IPS-18a (cell line): ENCODE data around the gene NCKAP5.

ENCODE experiments used
- H3K27ac ChIP-seq: one replicate; pipeline ENCODE4 v1.5.1; 2013; ENCODE audit warnings: low read length
- H3K27me3 ChIP-seq: one replicate; pipeline ENCODE4 v1.6.1; 2013; ENCODE audit warnings: mild to moderate bottlenecking, low read length; ENCODE audit not compliant: control insufficient read depth, insufficient read depth
- H3K36me3 ChIP-seq: one replicate; pipeline ENCODE4 v1.6.1; 2013; ENCODE audit warnings: low read depth, low read length; ENCODE audit not compliant: control insufficient read depth
- H3K4me1 ChIP-seq: one replicate; pipeline ENCODE4 v1.6.1; 2013; ENCODE audit warnings: low read depth, low read length; ENCODE audit not compliant: control insufficient read depth
- H3K4me3 ChIP-seq: one replicate; pipeline ENCODE4 v1.5.1; 2013; ENCODE audit warnings: low read length
- H3K9ac ChIP-seq: one replicate; pipeline ENCODE4 v1.6.1; 2013; ENCODE audit warnings: mild to moderate bottlenecking, low read length, moderate library complexity
- H3K9me3 ChIP-seq: one replicate; pipeline ENCODE4 v1.6.1; 2013; ENCODE audit warnings: low read depth, low read length; ENCODE audit not compliant: control insufficient read depth

NCKAP5 gene

GRCh38 chr2:132902626-132903025 lies 665.6 kb downstream of the NCKAP5 start:
- Histone ChIP-seq H3K4me1 (no peaks in the 10 kb centered on the region), H3K4me3 (no peak overlapping the region), H3K9ac (no peak overlapping the region), H3K9me3 (no peaks in the 10 kb centered on the region), H3K27ac (no peak overlapping the region), H3K27me3 (no peaks in the 10 kb centered on the region), H3K36me3 (no peaks in the 10 kb centered on the region)

- no peaks in the 10 kb centered on the region for H3K9me3 ChIP-seq
- H3K36me3 ChIP-seq, result no peaks in the 10 kb centered on the region
- no peak overlapping the region for H3K9ac ChIP-seq
- H3K4me3 ChIP-seq, result no peak overlapping the region
- H3K4me1 ChIP-seq, result no peaks in the 10 kb centered on the region
- no peaks in the 10 kb centered on the region for H3K27me3 ChIP-seq
- no peak overlapping the region for H3K27ac ChIP-seq
Observed at GRCh38 chr2:132901661-132902060, 666.6 kb downstream of the NCKAP5 start.

- H3K9me3 ChIP-seq, result no peaks in the 10 kb centered on the region
- H3K36me3 ChIP-seq, result no peaks in the 10 kb centered on the region
- no peaks in the 10 kb centered on the region for H3K4me1 ChIP-seq
- no peak overlapping the region for H3K4me3 ChIP-seq
- no peaks in the 10 kb centered on the region for H3K27me3 ChIP-seq
- no peak overlapping the region for H3K27ac ChIP-seq
- no peak overlapping the region for H3K9ac ChIP-seq
Observed at GRCh38 chr2:132897111-132897510, 671.2 kb downstream of the NCKAP5 start.

GRCh38 chr2:132896073-132896472 lies 672.2 kb downstream of the NCKAP5 start:
- Histone ChIP-seq H3K27ac (no peak overlapping the region), H3K9me3 (no peaks in the 10 kb centered on the region), H3K27me3 (no peaks in the 10 kb centered on the region), H3K4me3 (no peak overlapping the region), H3K9ac (no peak overlapping the region), H3K4me1 (no peaks in the 10 kb centered on the region), H3K36me3 (no peaks in the 10 kb centered on the region)

GRCh38 chr2:132891498-132891897 lies 676.8 kb downstream of the NCKAP5 start:
- no peaks in the 10 kb centered on the region for H3K27me3 ChIP-seq
- H3K9me3 ChIP-seq, result peaks cover 3% of the 10 kb centered on the region
- H3K4me1 ChIP-seq, result no peaks in the 10 kb centered on the region
- H3K9ac ChIP-seq, result no peak overlapping the region
- H3K36me3 ChIP-seq, result no peaks in the 10 kb centered on the region
- no peak overlapping the region for H3K4me3 ChIP-seq
- H3K27ac ChIP-seq, result no peak overlapping the region

- Histone ChIP-seq H3K27ac (no peak overlapping the region), H3K4me1 (no peaks in the 10 kb centered on the region), H3K27me3 (no peaks in the 10 kb centered on the region), H3K9me3 (peaks cover 5% of the 10 kb centered on the region), H3K36me3 (no peaks in the 10 kb centered on the region), H3K9ac (no peak overlapping the region), H3K4me3 (no peak overlapping the region)
Observed at GRCh38 chr2:132886574-132886973, 681.7 kb downstream of the NCKAP5 start.

- no peaks in the 10 kb centered on the region for H3K27me3 ChIP-seq
- H3K9ac ChIP-seq, result no peak overlapping the region
- H3K9me3 ChIP-seq, result peaks cover 5% of the 10 kb centered on the region
- H3K27ac ChIP-seq, result no peak overlapping the region
- H3K4me3 ChIP-seq, result no peak overlapping the region
- H3K36me3 ChIP-seq, result no peaks in the 10 kb centered on the region
- H3K4me1 ChIP-seq, result no peaks in the 10 kb centered on the region
Observed at GRCh38 chr2:132884705-132885104, 683.6 kb downstream of the NCKAP5 start.

GRCh38 chr2:132884292-132884691 lies 684.0 kb downstream of the NCKAP5 start:
- no peak overlapping the region for H3K9ac ChIP-seq
- H3K27ac ChIP-seq, result no peak overlapping the region
- no peaks in the 10 kb centered on the region for H3K4me1 ChIP-seq
- H3K4me3 ChIP-seq, result no peak overlapping the region
- no peaks in the 10 kb centered on the region for H3K27me3 ChIP-seq
- H3K36me3 ChIP-seq, result no peaks in the 10 kb centered on the region
- H3K9me3 ChIP-seq, result peaks cover 5% of the 10 kb centered on the region

GRCh38 chr2:132883430-132883829 lies 684.8 kb downstream of the NCKAP5 start:
- Histone ChIP-seq H3K36me3 (no peaks in the 10 kb centered on the region), H3K27ac (no peak overlapping the region), H3K27me3 (no peaks in the 10 kb centered on the region), H3K4me3 (no peak overlapping the region), H3K9ac (no peak overlapping the region), H3K4me1 (no peaks in the 10 kb centered on the region), H3K9me3 (peaks cover 5% of the 10 kb centered on the region)

GRCh38 chr2:132881546-132881945 lies 686.7 kb downstream of the NCKAP5 start:
- Histone ChIP-seq H3K4me1 (no peaks in the 10 kb centered on the region), H3K9me3 (peaks cover 3% of the 10 kb centered on the region), H3K27ac (no peak overlapping the region), H3K36me3 (no peaks in the 10 kb centered on the region), H3K27me3 (no peaks in the 10 kb centered on the region), H3K4me3 (no peak overlapping the region), H3K9ac (no peak overlapping the region)

- H3K27ac ChIP-seq, result no peak overlapping the region
- no peak overlapping the region for H3K9ac ChIP-seq
- H3K4me3 ChIP-seq, result no peak overlapping the region
- H3K9me3 ChIP-seq, result no peaks in the 10 kb centered on the region
- no peaks in the 10 kb centered on the region for H3K27me3 ChIP-seq
- no peaks in the 10 kb centered on the region for H3K36me3 ChIP-seq
- H3K4me1 ChIP-seq, result no peaks in the 10 kb centered on the region
Observed at GRCh38 chr2:132877923-132878322, 690.3 kb downstream of the NCKAP5 start.

- Histone ChIP-seq H3K4me1 (no peaks in the 10 kb centered on the region), H3K27me3 (no peaks in the 10 kb centered on the region), H3K27ac (no peak overlapping the region), H3K9ac (no peak overlapping the region), H3K36me3 (no peaks in the 10 kb centered on the region), H3K9me3 (no peaks in the 10 kb centered on the region), H3K4me3 (no peak overlapping the region)
Observed at GRCh38 chr2:132876745-132877391, 691.4 kb downstream of the NCKAP5 start.
